GM12878 (cell line): ENCODE measurements around the gene NPDC1. TPM values are rescaled to one million over a fixed set of nuclear protein-coding genes. Genes with fewer than 3 reads are reported as not detected.

ENCODE experiments used
- ATAC-seq: fragments of 200-7000 bp; cut with Tn5 transposase; 3 replicates; pipeline ENCODE4 v1.9.1; 2020; ENCODE audit warnings: mild to moderate bottlenecking, moderate library complexity
- BruUV-seq: library from RNA; stranded (reverse); fragments of 400-500 nt; replicated peaks from 2 replicates; lab custom pipeline; 2021; lab: Mats Ljungman, UMichigan
- CTCF ChIA-PET: fragments of 300-600 bp; sonication (Branson Sonifier 250); formaldehyde crosslinking; extraction: SDS; loops from one replicate; lab custom pipeline; 2021; ENCODE audit warnings: inconsistent platforms; lab: Yijun Ruan, JAX
- POLR2A ChIA-PET: fragments of 350-600 bp; formaldehyde crosslinking; extraction: SDS; loops from one replicate; lab custom pipeline; 2021; ENCODE audit warnings: inconsistent platforms; lab: Charles Lee
- RAD21 ChIA-PET: fragments of 300-600 bp; sonication (Branson Sonifier 250); formaldehyde crosslinking; loops from one replicate; lab custom pipeline; 2023; ENCODE audit warnings: antibody characterized with exemption; ENCODE audit not compliant: unreplicated experiment; lab: Charles Lee
- SMC1A ChIA-PET: fragments of 300-600 bp; sonication (Branson Sonifier 250); formaldehyde crosslinking; loops from one replicate; lab custom pipeline; 2023; ENCODE audit not compliant: unreplicated experiment, uncharacterized antibody; lab: Charles Lee
- DNase-seq: peaks from one replicate; pipeline ENCODE4 v3.0.0-alpha.2; 2011; ENCODE audit warnings: low read depth, low spot score
- FAIRE-seq: peaks from 3 replicates; lab custom pipeline; 2011; peaks lifted over from hg19 to GRCh38; lab: Jason Lieb, UNC
- H2AFZ ChIP-seq: 2 replicates; pipeline ENCODE4 v1.6.0; 2011; ENCODE audit warnings: low read depth, low read length, control low read depth; ENCODE audit not compliant: control insufficient read depth
- H3K27ac ChIP-seq: 2 replicates; pipeline ENCODE4 v1.5.1; 2011; ENCODE audit warnings: control low read depth; ENCODE audit not compliant: control insufficient read depth, insufficient read depth
- H3K27me3 ChIP-seq, 2 experiments: replicated peaks in 1 of 2; 2 replicates each; pipeline versions ENCODE4 v1.6.0 to v1.6.1; 2011; ENCODE audit warnings: low read length in 1 of 2; ENCODE audit not compliant: control insufficient read depth in 2 of 2, insufficient read depth in 2 of 2
- H3K36me3 ChIP-seq, 2 experiments: 2 replicates each; pipeline ENCODE4 v1.5.1; 2011; ENCODE audit warnings: low read length in 1 of 2; ENCODE audit not compliant: control insufficient read depth in 2 of 2, insufficient read depth in 2 of 2
- H3K4me1 ChIP-seq: 2 replicates; pipeline ENCODE4 v1.6.1; 2011; ENCODE audit warnings: mild to moderate bottlenecking, low read length, moderate library complexity, mixed read lengths; ENCODE audit not compliant: control insufficient read depth, insufficient read depth
- H3K4me2 ChIP-seq: 2 replicates; pipeline ENCODE4 v1.6.0; 2011; ENCODE audit warnings: control low read depth; ENCODE audit not compliant: control insufficient read depth, insufficient read depth
- H3K4me3 ChIP-seq: fragments of 200-600 bp; sonication (generic); 2 replicates; pipeline ENCODE4 v1.5.1; 2016
- H3K79me2 ChIP-seq: 2 replicates; pipeline ENCODE4 v1.6.0; 2011; ENCODE audit warnings: low read length; ENCODE audit not compliant: control insufficient read depth, insufficient read depth
- H3K9ac ChIP-seq: 2 replicates; pipeline ENCODE4 v1.8.0; 2011; ENCODE audit warnings: low read length, control low read depth, mixed read lengths; ENCODE audit not compliant: control insufficient read depth, insufficient read depth
- H3K9me3 ChIP-seq: replicated peaks from 3 replicates; pipeline ENCODE4 v1.5.1; 2011; ENCODE audit warnings: mild to moderate bottlenecking, low read length; ENCODE audit not compliant: control insufficient read depth, insufficient read depth
- H4K20me1 ChIP-seq: 2 replicates; pipeline ENCODE4 v1.6.0; 2011; ENCODE audit not compliant: control insufficient read depth, insufficient read depth
- BHLHE40 ChIP-seq, 2 experiments: fragments of 450-650 bp in 1 of 2; IDR thresholded peaks; 2 replicates each; pipeline ENCODE4 v1.6.1; 2011 to 2017; ENCODE audit warnings: low read depth in 2 of 2, borderline replicate concordance in 1 of 2, improper control_type of control experiment in 1 of 2, low read length in 1 of 2, mild to moderate bottlenecking in 1 of 2
- EED ChIP-seq: sonication (generic); IDR thresholded peaks from 2 replicates; pipeline ENCODE4 v1.6.1; 2016; ENCODE audit warnings: antibody characterized with exemption, low read depth
- JUNB ChIP-seq: IDR thresholded peaks from 2 replicates; pipeline ENCODE4 v1.6.1; 2016; ENCODE audit warnings: antibody characterized with exemption, mild to moderate bottlenecking
- KAT2A ChIP-seq: conservative IDR thresholded peaks from 2 replicates; pipeline ENCODE4 v1.6.1; 2011; ENCODE audit warnings: low read depth, low read length; ENCODE audit not compliant: control insufficient read depth
- MTA2 ChIP-seq: fragments of 450-650 bp; IDR thresholded peaks from 2 replicates; pipeline ENCODE4 v1.6.1; 2016; ENCODE audit warnings: low read depth, mild to moderate bottlenecking, moderate library complexity
- SREBF1 ChIP-seq: IDR thresholded peaks from 2 replicates; pipeline ENCODE4 v1.6.1; 2012; ENCODE audit warnings: mild to moderate bottlenecking, low read length
- WGBS: methylation state at CpG from one replicate; pipeline ENCODE4 v1.1.6; 2016; ENCODE audit warnings: low lambda C conversion rate; ENCODE audit not compliant: insufficient replicate concordance, insufficient coverage; ENCODE audit errors: missing lambda C conversion rate; 5-methylcytosine and 5-hydroxymethylcytosine counted together
- in situ Hi-C: fragments of 300-500 bp; cut with MboI; formaldehyde crosslinking; loops from 9 replicates; pipeline ENCODE4 v1.14.3; 2018; ENCODE audit warnings: mixed read lengths
- intact Hi-C: fragments of 100-400 bp; cut with micrococcal nuclease; formaldehyde crosslinking; loops from one replicate; pipeline ENCODE4 v1.14.2; 2022; ENCODE audit not compliant: unreplicated experiment
- polyA plus RNA-seq, 11 experiments: library from polyadenylated mRNA; depleted of rRNA in 4 of 11; unstranded in 6 of 11; stranded (reverse) in 5 of 11; fragments of >200 nt; fragmentation: Nextera tagmentation in 4 of 11; fragmentation: Illumina TruSeq in 1 of 11; extraction: Ambion mirVana in 4 of 11; extraction: Trizol in 1 of 11; gene quantifications; 1 replicate in 1 of 11; 2 replicates in 10 of 11; pipeline versions ENCODE4 v1.2.1 to v1.2.3, GENCODE V29; 2011 to 2016; ENCODE audit warnings: inconsistent platforms in 2 of 11, missing spikeins in 2 of 11, low read depth in 1 of 11
- total RNA-seq, 4 experiments: library from RNA; depleted of rRNA in 3 of 4; stranded (reverse); fragments of >200 nt in 3 of 4; fragmentation: Illumina TruSeq in 1 of 4; extraction: Trizol in 1 of 4; gene quantifications; 2 replicates each; pipeline versions ENCODE4 v1.2.1 to v1.2.3, GENCODE V29; 2013 to 2021
- TF ChIP-seq, protein P1 (sequence below): IDR thresholded peaks from 2 replicates; pipeline ENCODE4 v1.6.1; 2012; ENCODE audit warnings: low read depth, low read length, improper control_type of control experiment
- TF ChIP-seq, protein P2 (sequence below): fragments of 450-650 bp; IDR thresholded peaks from 2 replicates; pipeline ENCODE4 v1.6.1; 2017; ENCODE audit warnings: mild to moderate bottlenecking, low read depth, inconsistent platforms; ENCODE audit not compliant: poor library complexity, severe bottlenecking

Gene NPDC1
- total and polyA plus RNA-seq, 10 of the 15 experiments (the other 5 are each of a cell fraction or from before 2014, with no cell fraction given), result 0.04 to 1.7 (median 0.77) TPM; not detected in 2

DNA sequence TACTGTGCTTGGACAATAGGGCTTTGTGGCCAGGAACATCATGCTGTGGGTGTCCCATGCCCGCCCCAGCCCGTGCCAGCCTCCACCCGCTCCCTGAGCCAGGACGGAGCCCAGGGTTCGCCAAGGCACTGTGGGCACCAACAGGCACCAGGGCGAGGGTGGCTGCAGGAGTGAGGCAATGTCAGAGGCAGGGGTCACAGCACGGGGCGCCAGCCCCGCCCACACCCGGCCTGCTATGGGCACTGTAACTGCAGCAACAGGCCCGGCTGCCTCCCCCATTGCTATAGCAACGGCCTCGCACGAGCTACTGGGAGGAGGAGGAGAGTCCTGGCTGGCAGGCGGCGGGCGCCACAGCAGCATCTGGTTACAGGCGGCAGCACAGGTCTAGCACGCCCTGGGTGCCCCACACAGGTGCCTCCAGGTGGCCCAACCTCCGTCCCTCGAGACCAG lies 20.4 kb downstream of the NPDC1 start:
- Histone ChIP-seq H3K4me2 (no peak overlapping the region), H3K4me1 (peaks cover 20% of the 10 kb centered on the region), H3K79me2 (no peaks in the 10 kb centered on the region), H3K36me3 (no peaks in the 10 kb centered on the region), H3K27ac (no peak overlapping the region), H3K9ac (no peak overlapping the region), H3K27me3 (peaks cover 0 to 2% of the 10 kb centered on the region in 2 experiments; a peak in 2 of 4 replicates), H3K9me3 (no peaks in the 10 kb centered on the region), H2AFZ (no peak overlapping the region), H4K20me1 (no peaks in the 10 kb centered on the region), H3K4me3 (no peak overlapping the region)
- intact Hi-C loops (no loop called here), in situ Hi-C loops (no loop called here)
- CTCF ChIA-PET, result interaction anchor here (1.1 to 2.9 kb wide), 6 partner anchors 10 to 237 kb away, joined by 3 to 19 read pairs (median 4); partner anchors contain the start of gene PAXX
- FAIRE-seq, result no peak
- 16% methylated on average over 21 of the region's 21 CpGs for WGBS
- POLR2A ChIA-PET, result no interaction called here
- no TSS peak for BruUV-seq
- TF ChIP-seq MTA2 (no peak), BHLHE40 (IDR thresholded peaks at IDR 0.05; ENCODE audit: borderline replicate concordance in 1 of 2, low read depth in 2 of 2, low read length in 1 of 2) (peak in 1 of 2 experiments; percentile 66; a peak in 1 of 4 replicates)
- RAD21 ChIA-PET, result interaction anchor here (1.7 kb wide), 1 partner anchor 10 kb away, joined by 6 read pairs; no protein-coding TSS in a partner anchor
- no peak for DNase-seq
- SMC1A ChIA-PET, result interaction anchor here (1.8 kb wide), 1 partner anchor 77 kb away, joined by 6 read pairs; no protein-coding TSS in a partner anchor
- peak; percentile 18 for ATAC-seq

DNA sequence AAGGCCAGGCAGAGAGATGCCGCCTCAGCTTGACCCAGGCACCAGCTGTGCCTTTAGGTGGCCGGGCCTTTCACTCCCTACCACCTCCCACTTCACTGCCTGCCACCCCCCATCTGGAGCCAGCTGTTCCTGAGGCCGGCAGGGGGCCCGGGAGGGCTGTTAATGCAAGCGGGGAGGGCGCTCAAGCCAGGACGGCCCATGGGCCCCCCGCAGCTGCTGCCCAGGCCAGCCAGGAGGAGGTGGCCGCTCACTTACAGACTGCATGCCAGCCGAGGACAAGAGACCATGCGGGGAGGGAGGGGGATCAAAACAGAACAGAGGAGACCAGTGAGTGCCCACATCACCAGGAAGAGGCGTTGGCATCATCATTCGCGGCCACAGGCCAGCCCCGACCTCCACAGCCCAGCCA lies 22.4 kb downstream of the NPDC1 start:
- ChIA-PET SMC1A (no interaction called here), RAD21 (no interaction called here), POLR2A (interaction anchor here (0.6 kb wide), 1 partner anchor 465 kb away, joined by 4 read pairs; no protein-coding TSS in a partner anchor), CTCF (no interaction called here)
- BruUV-seq, result no TSS peak
- no peak for FAIRE-seq
- DNase-seq, result no peak
- Histone ChIP-seq H3K4me1 (peaks cover 2% of the 10 kb centered on the region; the same call in 1 of the 2 replicates), H3K4me2 (no peak overlapping the region), H3K9me3 (no peaks in the 10 kb centered on the region), H3K27me3 (peaks cover 0 to 2% of the 10 kb centered on the region in 2 experiments; a peak in 2 of 4 replicates), H3K27ac (no peak overlapping the region), H4K20me1 (no peaks in the 10 kb centered on the region), H3K9ac (no peak overlapping the region), H3K4me3 (no peak overlapping the region), H2AFZ (no peak overlapping the region), H3K79me2 (no peaks in the 10 kb centered on the region), H3K36me3 (no peaks in the 10 kb centered on the region)
- TF ChIP-seq KAT2A (no peak), JUNB (no peak), EED (no peak), SREBF1 (no peak)
- TF ChIP-seq, protein P1, sequence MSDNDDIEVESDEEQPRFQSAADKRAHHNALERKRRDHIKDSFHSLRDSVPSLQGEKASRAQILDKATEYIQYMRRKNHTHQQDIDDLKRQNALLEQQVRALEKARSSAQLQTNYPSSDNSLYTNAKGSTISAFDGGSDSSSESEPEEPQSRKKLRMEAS, result no peak
- TF ChIP-seq, protein P2, sequence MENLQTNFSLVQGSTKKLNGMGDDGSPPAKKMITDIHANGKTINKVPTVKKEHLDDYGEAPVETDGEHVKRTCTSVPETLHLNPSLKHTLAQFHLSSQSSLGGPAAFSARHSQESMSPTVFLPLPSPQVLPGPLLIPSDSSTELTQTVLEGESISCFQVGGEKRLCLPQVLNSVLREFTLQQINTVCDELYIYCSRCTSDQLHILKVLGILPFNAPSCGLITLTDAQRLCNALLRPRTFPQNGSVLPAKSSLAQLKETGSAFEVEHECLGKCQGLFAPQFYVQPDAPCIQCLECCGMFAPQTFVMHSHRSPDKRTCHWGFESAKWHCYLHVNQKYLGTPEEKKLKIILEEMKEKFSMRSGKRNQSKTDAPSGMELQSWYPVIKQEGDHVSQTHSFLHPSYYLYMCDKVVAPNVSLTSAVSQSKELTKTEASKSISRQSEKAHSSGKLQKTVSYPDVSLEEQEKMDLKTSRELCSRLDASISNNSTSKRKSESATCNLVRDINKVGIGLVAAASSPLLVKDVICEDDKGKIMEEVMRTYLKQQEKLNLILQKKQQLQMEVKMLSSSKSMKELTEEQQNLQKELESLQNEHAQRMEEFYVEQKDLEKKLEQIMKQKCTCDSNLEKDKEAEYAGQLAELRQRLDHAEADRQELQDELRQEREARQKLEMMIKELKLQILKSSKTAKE, result no peak
- WGBS, result 65% methylated on average over 15 of the region's 15 CpGs
- in situ Hi-C loops, result no loop called here
- intact Hi-C loops, result no loop called here
- ATAC-seq, result no peak
